ENCODE results near the gene SEZ6.

SEZ6 gene

GRCh38 chr17:28917029-28917428, 88.8 kb downstream of the SEZ6 start:
- no peak for DNase-seq (ENCODE audit: low read depth, low spot score)
- Histone ChIP-seq H3K36me3 (ENCODE audit: control insufficient read depth, insufficient read depth, low read length) (peaks cover 56% of the 10 kb centered on the region), H3K4me1 (ENCODE audit: control insufficient read depth, insufficient read depth, low read length) (no peaks in the 10 kb centered on the region), H3K4me3 (ENCODE audit: low read length) (no peak overlapping the region), H3K27ac (ENCODE audit: low read length) (no peak overlapping the region), H3K9me3 (ENCODE audit: control insufficient read depth, insufficient read depth, low read length) (no peaks in the 10 kb centered on the region), H3K27me3 (ENCODE audit: control insufficient read depth, insufficient read depth, low read length) (no peaks in the 10 kb centered on the region)
- no CpG with 5 or more reads among the region's 12 CpGs for WGBS (ENCODE audit: insufficient coverage, insufficient read length)

- DNase-seq (ENCODE audit: low read depth, low spot score) = no peak
- H3K9me3 ChIP-seq (ENCODE audit: control insufficient read depth, insufficient read depth, low read length) = no peaks in the 10 kb centered on the region
- peaks cover 58% of the 10 kb centered on the region for H3K36me3 ChIP-seq (ENCODE audit: control insufficient read depth, insufficient read depth, low read length)
- no peak overlapping the region for H3K27ac ChIP-seq (ENCODE audit: low read length)
- H3K27me3 ChIP-seq (ENCODE audit: control insufficient read depth, insufficient read depth, low read length) = no peaks in the 10 kb centered on the region
- no peak overlapping the region for H3K4me3 ChIP-seq (ENCODE audit: low read length)
- no CpG with 5 or more reads among the region's 6 CpGs for WGBS (ENCODE audit: insufficient coverage, insufficient read length)
- no peaks in the 10 kb centered on the region for H3K4me1 ChIP-seq (ENCODE audit: control insufficient read depth, insufficient read depth, low read length)
Observed at GRCh38 chr17:28916302-28916934, 89.4 kb downstream of the SEZ6 start.

- H3K36me3 ChIP-seq (ENCODE audit: control insufficient read depth, insufficient read depth, low read length) = peaks cover 70% of the 10 kb centered on the region
- no CpG with 5 or more reads among the region's 6 CpGs for WGBS (ENCODE audit: insufficient coverage, insufficient read length)
- no peak overlapping the region for H3K27ac ChIP-seq (ENCODE audit: low read length)
- no peaks in the 10 kb centered on the region for H3K9me3 ChIP-seq (ENCODE audit: control insufficient read depth, insufficient read depth, low read length)
- no peak for DNase-seq (ENCODE audit: low read depth, low spot score)
- H3K27me3 ChIP-seq (ENCODE audit: control insufficient read depth, insufficient read depth, low read length) = no peaks in the 10 kb centered on the region
- H3K4me3 ChIP-seq (ENCODE audit: low read length) = no peak overlapping the region
- no peaks in the 10 kb centered on the region; the same call in 1 of the 2 replicates for H3K4me1 ChIP-seq (ENCODE audit: control insufficient read depth, insufficient read depth, low read length)
Observed at GRCh38 chr17:28912938-28913333, 92.9 kb downstream of the SEZ6 start.

GRCh38 chr17:28912281-28912937, 93.4 kb downstream of the SEZ6 start:
- Histone ChIP-seq H3K27ac (ENCODE audit: low read length) (no peak overlapping the region), H3K9me3 (ENCODE audit: control insufficient read depth, insufficient read depth, low read length) (no peaks in the 10 kb centered on the region), H3K4me1 (ENCODE audit: control insufficient read depth, insufficient read depth, low read length) (no peaks in the 10 kb centered on the region; the same call in 1 of the 2 replicates), H3K36me3 (ENCODE audit: control insufficient read depth, insufficient read depth, low read length) (peaks cover 66% of the 10 kb centered on the region), H3K27me3 (ENCODE audit: control insufficient read depth, insufficient read depth, low read length) (no peaks in the 10 kb centered on the region), H3K4me3 (ENCODE audit: low read length) (no peak overlapping the region)
- no CpG with 5 or more reads among the region's 20 CpGs for WGBS (ENCODE audit: insufficient coverage, insufficient read length)
- DNase-seq (ENCODE audit: low read depth, low spot score) = no peak

DNA sequence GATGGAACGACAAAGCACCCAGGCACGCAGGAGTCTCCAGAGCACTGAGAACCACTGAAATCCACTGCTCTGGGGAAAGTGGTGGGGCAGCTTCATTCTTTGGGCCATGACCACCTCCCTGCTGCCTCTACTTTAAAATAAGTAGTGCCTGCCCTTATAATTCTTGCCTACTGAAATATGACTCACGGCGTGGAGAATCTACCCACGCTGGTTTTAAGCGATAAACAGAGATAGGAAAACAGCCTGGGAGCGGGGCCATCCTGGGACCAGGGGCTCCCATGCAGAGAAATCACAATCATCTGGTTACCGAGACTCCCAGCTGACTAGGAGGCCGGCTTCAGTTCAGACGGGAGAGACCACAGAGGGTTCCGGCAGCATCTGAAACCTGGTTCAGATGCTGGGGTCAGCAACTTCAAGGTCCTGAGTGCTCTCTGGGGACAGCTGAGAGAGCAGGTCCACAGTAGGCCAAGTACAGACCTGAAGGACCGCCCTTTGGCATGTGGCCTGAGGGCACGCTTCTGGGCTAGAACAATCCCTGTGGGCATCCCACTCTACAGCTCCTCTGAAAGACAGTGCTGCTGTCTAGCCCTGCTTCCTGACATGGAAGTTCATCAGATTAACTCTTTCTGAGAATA, 94.3 kb downstream of the SEZ6 start:
- Histone ChIP-seq H3K4me3 (ENCODE audit: low read length) (no peak overlapping the region), H3K4me1 (ENCODE audit: control insufficient read depth, insufficient read depth, low read length) (no peaks in the 10 kb centered on the region; the same call in 1 of the 2 replicates), H3K36me3 (ENCODE audit: control insufficient read depth, insufficient read depth, low read length) (peaks cover 66% of the 10 kb centered on the region), H3K9me3 (ENCODE audit: control insufficient read depth, insufficient read depth, low read length) (no peaks in the 10 kb centered on the region), H3K27me3 (ENCODE audit: control insufficient read depth, insufficient read depth, low read length) (no peaks in the 10 kb centered on the region), H3K27ac (ENCODE audit: low read length) (no peak overlapping the region)
- no CpG with 5 or more reads among the region's 13 CpGs for WGBS (ENCODE audit: insufficient coverage, insufficient read length)
- DNase-seq (ENCODE audit: low read depth, low spot score) = no peak

DNA sequence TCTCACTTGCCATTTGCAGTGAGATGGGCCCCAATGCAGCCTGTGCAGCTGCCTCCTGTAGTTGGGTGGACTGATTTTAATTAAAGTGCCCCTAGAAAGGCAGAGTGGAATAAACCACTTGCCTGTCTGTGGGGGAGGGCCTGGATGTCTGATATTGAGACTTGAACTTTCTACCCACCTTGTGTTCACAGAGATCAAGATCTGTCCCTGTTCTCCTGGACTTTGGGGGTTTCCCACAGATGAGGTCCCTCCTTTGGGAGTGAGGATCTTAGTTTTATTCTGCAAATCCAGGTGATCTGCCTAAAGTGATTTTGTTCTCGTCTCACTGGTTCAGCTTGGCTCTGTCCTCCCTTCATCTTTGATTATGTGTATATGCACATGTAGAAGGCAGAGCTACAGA, 95.3 kb downstream of the SEZ6 start:
- WGBS (ENCODE audit: insufficient coverage, insufficient read length) = no CpG with 5 or more reads among the region's 1 CpG
- no peak overlapping the region for H3K27ac ChIP-seq (ENCODE audit: low read length)
- H3K9me3 ChIP-seq (ENCODE audit: control insufficient read depth, insufficient read depth, low read length) = no peaks in the 10 kb centered on the region
- H3K27me3 ChIP-seq (ENCODE audit: control insufficient read depth, insufficient read depth, low read length) = no peaks in the 10 kb centered on the region
- DNase-seq (ENCODE audit: low read depth, low spot score) = no peak
- peaks cover 69% of the 10 kb centered on the region for H3K36me3 ChIP-seq (ENCODE audit: control insufficient read depth, insufficient read depth, low read length)
- H3K4me3 ChIP-seq (ENCODE audit: low read length) = no peak overlapping the region
- no peaks in the 10 kb centered on the region; the same call in 1 of the 2 replicates for H3K4me1 ChIP-seq (ENCODE audit: control insufficient read depth, insufficient read depth, low read length)

DNA sequence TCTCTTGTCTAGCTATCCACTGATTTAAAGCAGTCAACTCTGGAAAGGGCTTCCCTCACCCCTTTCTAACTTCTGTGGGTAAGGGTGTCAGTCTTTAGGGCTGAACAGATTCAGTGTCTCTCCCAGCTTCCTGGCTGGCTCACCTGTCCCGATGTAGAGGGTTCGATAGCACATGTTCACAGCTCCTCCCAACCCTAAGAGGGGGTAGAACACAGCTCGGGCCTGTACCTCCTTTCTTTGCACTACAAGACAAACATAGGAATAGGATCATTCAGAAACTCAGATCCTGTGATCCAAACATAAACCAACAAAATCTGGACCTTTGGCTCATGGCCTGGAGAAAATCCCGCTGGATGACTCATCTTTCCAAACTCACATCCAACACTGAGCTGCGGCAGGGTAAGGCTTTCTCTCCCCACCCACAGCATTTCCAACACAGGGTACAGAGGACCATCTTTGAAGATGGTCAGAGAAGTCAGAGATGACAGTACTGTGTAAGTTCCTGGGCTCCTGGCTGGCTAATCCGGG, 97.1 kb downstream of the SEZ6 start:
- Histone ChIP-seq H3K4me3 (ENCODE audit: low read length) (no peak overlapping the region), H3K36me3 (ENCODE audit: control insufficient read depth, insufficient read depth, low read length) (peaks cover 57% of the 10 kb centered on the region), H3K9me3 (ENCODE audit: control insufficient read depth, insufficient read depth, low read length) (no peaks in the 10 kb centered on the region), H3K4me1 (ENCODE audit: control insufficient read depth, insufficient read depth, low read length) (no peaks in the 10 kb centered on the region; the same call in 1 of the 2 replicates), H3K27ac (ENCODE audit: low read length) (no peak overlapping the region), H3K27me3 (ENCODE audit: control insufficient read depth, insufficient read depth, low read length) (no peaks in the 10 kb centered on the region)
- WGBS (ENCODE audit: insufficient coverage, insufficient read length) = no CpG with 5 or more reads among the region's 6 CpGs
- DNase-seq (ENCODE audit: low read depth, low spot score) = no peak

DNA sequence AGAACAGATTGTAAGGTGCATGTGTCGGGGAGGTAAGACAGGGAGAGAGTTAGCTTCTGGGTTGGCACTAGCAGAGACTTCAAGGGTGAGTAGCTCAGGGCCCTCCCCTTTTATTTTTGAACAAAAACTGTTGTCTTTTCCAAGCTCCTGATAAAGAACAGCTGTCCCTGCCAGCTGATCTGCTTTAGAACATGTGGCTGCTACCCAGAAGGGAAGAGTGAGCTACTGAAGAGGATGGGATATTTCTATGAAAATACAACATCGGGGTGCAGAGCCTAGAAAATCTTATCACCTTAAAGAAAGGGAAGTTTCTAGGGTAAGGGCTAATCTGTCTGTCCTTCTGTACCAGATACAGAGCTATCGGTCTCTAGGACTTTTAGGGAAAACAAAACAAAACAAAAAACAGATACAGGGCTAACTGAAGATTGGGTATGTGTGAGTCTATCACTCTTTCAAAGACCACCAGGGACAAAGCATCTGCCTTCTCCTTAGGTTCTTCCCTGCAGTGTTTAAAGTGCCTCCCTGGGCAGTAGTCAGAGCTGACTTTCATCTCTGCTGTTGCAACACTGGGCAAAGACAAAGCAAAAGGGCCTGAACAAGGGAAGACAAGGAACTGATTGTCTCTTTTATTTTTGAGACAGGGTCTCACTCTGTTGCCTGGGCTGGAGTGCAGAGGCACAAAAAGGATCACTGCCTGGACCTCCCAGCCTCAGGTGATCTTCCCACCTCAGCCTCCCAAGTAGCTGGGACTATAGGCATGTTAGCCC, 97.9 kb downstream of the SEZ6 start:
- H3K4me3 ChIP-seq (ENCODE audit: low read length) = no peak overlapping the region
- no peaks in the 10 kb centered on the region; the same call in 1 of the 2 replicates for H3K4me1 ChIP-seq (ENCODE audit: control insufficient read depth, insufficient read depth, low read length)
- peaks cover 49% of the 10 kb centered on the region for H3K36me3 ChIP-seq (ENCODE audit: control insufficient read depth, insufficient read depth, low read length)
- no peaks in the 10 kb centered on the region for H3K27me3 ChIP-seq (ENCODE audit: control insufficient read depth, insufficient read depth, low read length)
- no peak for DNase-seq (ENCODE audit: low read depth, low spot score)
- H3K9me3 ChIP-seq (ENCODE audit: control insufficient read depth, insufficient read depth, low read length) = no peaks in the 10 kb centered on the region
- no peak overlapping the region for H3K27ac ChIP-seq (ENCODE audit: low read length)
- WGBS (ENCODE audit: insufficient coverage, insufficient read length) = no CpG with 5 or more reads among the region's 3 CpGs

- Histone ChIP-seq H3K36me3 (ENCODE audit: control insufficient read depth, insufficient read depth, low read length) (peaks cover 41% of the 10 kb centered on the region), H3K4me3 (ENCODE audit: low read length) (no peak overlapping the region), H3K4me1 (ENCODE audit: control insufficient read depth, insufficient read depth, low read length) (no peaks in the 10 kb centered on the region; the same call in 1 of the 2 replicates), H3K27ac (ENCODE audit: low read length) (no peak overlapping the region), H3K27me3 (ENCODE audit: control insufficient read depth, insufficient read depth, low read length) (no peaks in the 10 kb centered on the region), H3K9me3 (ENCODE audit: control insufficient read depth, insufficient read depth, low read length) (no peaks in the 10 kb centered on the region)
- WGBS (ENCODE audit: insufficient coverage, insufficient read length) = no CpG with 5 or more reads among the region's 7 CpGs
- DNase-seq (ENCODE audit: low read depth, low spot score) = no peak
Observed at GRCh38 chr17:28906706-28907438, 99.0 kb downstream of the SEZ6 start.
